HTR-8/SVneo (cell line): ENCODE data around the gene STAG3.
"Not testable (repeated sequence)": the region's sequence is repeated elsewhere in the genome, so short reads cannot be mapped to it uniquely, and the experiment has no call there.

ENCODE experiments used
- DNase-seq: peaks from one replicate; pipeline ENCODE4 v3.0.0; 2011; ENCODE audit warnings: low spot score, mixed read lengths; ENCODE audit not compliant: insufficient read length
- FAIRE-seq: peaks from 2 replicates; lab custom pipeline; 2011; peaks lifted over from hg19 to GRCh38; lab: Jason Lieb, UNC

STAG3 gene

DNA sequence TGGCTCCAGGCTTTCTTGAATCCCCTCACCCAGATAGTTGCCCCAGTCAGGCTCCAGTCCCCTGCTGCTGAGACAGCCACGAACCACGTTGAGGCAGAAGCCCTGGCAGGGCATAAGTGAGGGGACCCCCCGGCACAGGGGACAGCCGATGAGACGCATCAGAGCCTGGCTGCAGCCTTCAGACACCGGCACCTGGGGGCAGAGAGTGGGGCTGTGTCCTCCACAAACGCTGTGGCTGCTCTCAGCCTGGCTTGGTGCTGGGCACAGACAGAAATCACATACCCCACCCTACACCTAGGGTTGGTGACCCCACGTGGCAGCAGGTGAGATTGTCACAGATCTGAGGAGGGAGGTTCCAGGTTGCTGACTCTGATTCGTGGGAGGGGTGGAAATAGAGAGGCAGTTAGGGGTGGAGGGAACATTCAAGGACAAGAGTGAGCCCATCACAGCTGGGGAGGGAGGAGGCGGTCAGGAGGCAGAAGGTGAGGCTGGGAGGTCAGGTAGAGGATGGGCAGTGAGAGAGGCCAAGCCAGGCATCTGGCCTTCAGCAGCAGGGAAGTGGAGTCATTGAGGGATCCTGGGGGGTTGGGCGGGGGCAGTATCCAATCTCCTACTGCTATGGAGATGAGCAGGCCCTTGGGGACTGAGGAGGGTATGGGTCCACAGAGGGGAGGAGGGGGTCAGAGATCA is 3.8 kb upstream of the STAG3 start:
- DNase-seq (no peak), FAIRE-seq (no peak)

DNA sequence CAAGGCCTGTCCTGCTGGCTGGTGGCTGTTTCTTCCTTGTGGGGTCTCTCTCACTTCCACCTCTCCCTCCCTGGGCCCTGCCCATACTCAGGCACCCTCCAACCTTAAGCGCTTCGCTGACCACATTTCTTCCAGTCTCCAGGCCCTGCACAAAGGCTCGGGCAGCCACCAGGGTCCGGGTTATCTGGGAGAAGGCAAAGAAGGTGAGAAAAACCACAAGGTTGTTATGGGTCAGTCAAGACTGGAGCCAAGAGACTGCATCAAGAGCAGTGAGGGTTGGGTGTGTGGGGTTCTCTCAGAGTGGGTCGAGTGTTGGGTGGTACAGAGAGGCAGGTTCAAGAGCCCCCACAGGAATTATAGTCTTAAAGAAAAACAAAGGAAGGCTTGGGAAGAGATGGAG is 3.1 kb upstream of the STAG3 start:
- DNase-seq (no peak), FAIRE-seq (no peak)

DNA sequence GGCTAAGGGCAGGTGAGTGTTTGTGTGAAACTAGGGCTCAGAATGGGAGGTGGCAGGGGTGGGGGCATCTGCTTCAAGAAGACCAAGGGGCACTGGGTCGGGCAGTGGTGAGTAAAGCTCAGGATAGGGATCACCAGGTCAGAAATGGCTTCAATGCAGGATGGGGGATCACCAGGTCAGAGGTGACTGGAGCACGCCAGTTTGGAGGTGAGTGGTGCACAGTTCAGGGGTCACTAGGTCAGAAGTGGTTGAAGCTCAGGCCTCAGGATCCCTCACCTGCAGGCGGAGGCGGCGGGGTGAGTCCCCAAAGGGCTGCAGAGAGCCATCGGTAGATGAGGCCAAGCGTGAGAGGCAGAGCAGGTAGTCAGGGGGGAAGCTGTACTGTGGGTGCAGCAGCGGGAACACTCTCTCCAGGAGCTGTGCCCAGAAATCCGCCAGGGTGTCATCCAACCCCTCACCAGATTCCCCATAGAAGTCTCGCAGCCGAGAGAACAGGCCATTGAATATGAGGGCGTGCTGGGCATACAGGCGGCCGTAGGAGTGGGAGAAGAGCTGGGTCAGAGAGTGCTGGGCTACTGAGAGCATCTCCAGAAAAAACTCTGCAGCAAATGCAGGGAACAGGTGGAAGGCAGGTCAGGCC is 2.3 kb upstream of the STAG3 start:
- FAIRE-seq = no peak

GRCh38 chr7:100176096-100177044 is 1.3 kb upstream of the STAG3 start:
- FAIRE-seq (no peak), DNase-seq (no peak)

More for the DNA sequence above, 2.3 kb upstream of the STAG3 start:
- DNase-seq = no peak

GRCh38 chr7:100180084-100180483 is 2.4 kb downstream of the STAG3 start:
- not testable (repeated sequence) for FAIRE-seq, DNase-seq

DNA sequence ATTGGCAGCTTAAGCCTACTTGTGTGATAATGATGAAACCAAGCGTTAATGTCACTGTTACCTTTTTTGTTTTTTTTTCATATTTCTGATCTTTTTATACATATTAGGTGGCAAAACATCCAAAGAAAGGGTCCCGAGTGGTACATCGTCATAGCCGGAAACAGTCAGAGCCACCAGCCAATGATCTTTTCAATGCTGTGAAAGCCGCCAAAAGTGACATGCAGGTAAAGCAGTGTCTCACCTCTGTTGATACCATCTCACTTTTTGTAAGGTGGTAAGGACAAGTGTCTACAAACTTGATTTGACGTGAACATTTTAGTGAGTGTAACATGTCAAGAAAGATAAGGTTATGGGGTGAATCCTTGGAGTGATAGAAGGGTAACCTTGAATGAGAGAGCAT is 4.9 kb downstream of the STAG3 start:
- DNase-seq, FAIRE-seq: not testable (repeated sequence)

GRCh38 chr7:100183090-100183489 is 5.4 kb downstream of the STAG3 start:
- not testable (repeated sequence) for FAIRE-seq

DNA sequence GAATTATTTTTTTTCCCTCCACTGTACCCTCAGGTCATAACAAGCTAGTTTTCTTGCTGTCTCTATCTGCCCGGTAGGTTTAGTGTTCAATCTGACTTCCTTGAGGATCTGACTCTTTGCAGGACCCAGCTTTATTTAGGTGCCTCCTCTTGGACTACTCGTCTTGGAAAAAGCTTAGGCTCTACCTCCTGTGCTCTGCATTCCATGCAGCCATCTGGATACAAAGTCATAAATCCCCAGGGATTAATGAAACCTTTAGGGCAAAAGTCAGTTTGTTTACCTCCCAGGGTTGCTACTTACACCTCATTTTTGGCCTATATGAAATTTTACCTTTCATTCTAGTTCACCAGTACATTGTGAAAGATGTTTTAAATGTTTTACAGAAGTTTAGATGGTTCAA is 8.0 kb downstream of the STAG3 start:
- FAIRE-seq = no peak
- DNase-seq = no peak

More at GRCh38 chr7:100183090-100183489, 5.4 kb downstream of the STAG3 start:
- not testable (repeated sequence) for DNase-seq

DNA sequence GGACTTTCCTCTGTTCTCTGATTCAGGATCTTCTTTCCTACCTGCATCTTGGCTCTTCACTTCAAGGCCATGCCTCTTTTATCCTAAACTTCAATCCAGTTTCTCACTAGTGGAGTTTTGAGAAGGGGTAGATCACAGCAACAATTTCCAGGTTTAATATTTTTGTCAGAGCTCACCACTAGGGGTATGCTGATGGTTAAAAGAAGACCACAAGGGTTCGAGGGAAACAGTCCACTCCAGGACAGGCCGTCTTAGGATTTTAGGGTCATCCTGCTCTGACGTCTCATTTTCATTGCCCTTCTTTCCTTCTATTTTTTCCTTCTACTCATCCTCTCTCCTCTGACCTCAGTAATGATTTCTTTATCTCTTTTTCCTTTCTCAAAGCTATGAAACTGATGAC is 11.3 kb downstream of the STAG3 start:
- no peak for DNase-seq

GRCh38 chr7:100190048-100190711 is 12.5 kb downstream of the STAG3 start:
- DNase-seq (no peak), FAIRE-seq (no peak)

More for the DNA sequence above, 11.3 kb downstream of the STAG3 start:
- no peak for FAIRE-seq

GRCh38 chr7:100191775-100192174 is 14.1 kb downstream of the STAG3 start:
- DNase-seq (no peak), FAIRE-seq (no peak)

DNA sequence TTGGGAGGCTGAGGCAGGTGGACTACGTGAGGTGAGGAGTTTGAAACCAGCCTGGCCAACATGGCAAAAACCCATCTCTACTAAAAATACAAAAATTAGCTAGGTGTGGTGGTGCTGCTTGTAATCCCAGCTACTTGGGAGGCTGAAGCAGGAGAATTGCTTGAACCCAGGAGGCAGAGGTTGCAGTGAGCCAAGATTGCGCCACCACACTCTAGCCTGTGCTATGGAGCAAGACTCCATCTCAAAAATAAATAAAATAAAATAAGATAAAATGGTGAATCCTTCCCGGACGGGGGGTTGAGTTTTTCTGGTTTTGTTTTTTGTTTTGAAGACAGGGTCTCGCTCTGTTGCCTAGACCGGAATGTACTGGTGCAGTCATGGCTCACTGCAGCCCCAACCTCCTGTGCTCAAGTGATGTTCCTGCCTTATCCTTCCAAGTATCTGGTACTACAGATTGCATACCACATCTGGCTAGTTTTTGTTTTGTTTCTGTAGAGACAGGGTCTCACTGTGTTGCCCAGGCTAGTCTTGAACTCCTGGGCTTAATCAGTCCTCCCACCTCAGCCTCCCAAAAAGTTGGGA is 14.7 kb downstream of the STAG3 start:
- DNase-seq, FAIRE-seq: not testable (repeated sequence)

- FAIRE-seq (no peak), DNase-seq (no peak)
These were observed 15.3 kb downstream of the STAG3 start for GRCh38 chr7:100192969-100193368.

GRCh38 chr7:100195222-100195621 is 17.5 kb downstream of the STAG3 start:
- FAIRE-seq = no peak
- no peak for DNase-seq

- not testable (repeated sequence) for FAIRE-seq, DNase-seq
These were observed 18.2 kb downstream of the STAG3 start for GRCh38 chr7:100195901-100196322.

GRCh38 chr7:100198266-100198665 is 20.5 kb downstream of the STAG3 start:
- no peak for FAIRE-seq

GRCh38 chr7:100200693-100201092 is 23.0 kb downstream of the STAG3 start:
- FAIRE-seq (no peak), DNase-seq (no peak)

More at GRCh38 chr7:100198266-100198665, 20.5 kb downstream of the STAG3 start:
- no peak for DNase-seq

- FAIRE-seq = no peak
- DNase-seq = no peak
These were observed 26.7 kb downstream of the STAG3 start for GRCh38 chr7:100204454-100204853.

GRCh38 chr7:100208911-100209408 is 31.2 kb downstream of the STAG3 start:
- DNase-seq (no peak), FAIRE-seq (no peak)
